HG03442 (cell line): ENCODE results near the gene TM6SF1.
"Not testable (repeated sequence)": the region's sequence is repeated elsewhere in the genome, so short reads cannot be mapped to it uniquely, and the experiment has no call there.

ENCODE experiments used
- ATAC-seq: cut with Tn5 transposase; IDR thresholded peaks from one replicate; pipeline ENCODE4 v1.9.1; 2021; ENCODE audit warnings: mild to moderate bottlenecking, moderate library complexity; ENCODE audit not compliant: unreplicated experiment

The TM6SF1 gene

GRCh38 chr15:83087576-83087975, 19.9 kb upstream of the TM6SF1 start:
- no peak for ATAC-seq

GRCh38 chr15:83088876-83089275, 18.6 kb upstream of the TM6SF1 start:
- no peak for ATAC-seq

- ATAC-seq: no peak
Observed at GRCh38 chr15:83090465-83090864, 17.0 kb upstream of the TM6SF1 start.

- not testable (repeated sequence) for ATAC-seq
Observed at GRCh38 chr15:83091965-83092308, 15.5 kb upstream of the TM6SF1 start.

GRCh38 chr15:83092309-83092976, 15.0 kb upstream of the TM6SF1 start:
- peak; percentile 77 for ATAC-seq

- no peak for ATAC-seq
Observed at GRCh38 chr15:83094583-83094982, 12.9 kb upstream of the TM6SF1 start.

- no peak for ATAC-seq
Observed at GRCh38 chr15:83098079-83098478, 9.4 kb upstream of the TM6SF1 start.

- ATAC-seq: no peak
Observed at GRCh38 chr15:83099290-83099689, 8.2 kb upstream of the TM6SF1 start.

- ATAC-seq: no peak
Observed at GRCh38 chr15:83100097-83100646, 7.3 kb upstream of the TM6SF1 start.

GRCh38 chr15:83102346-83102745, 5.1 kb upstream of the TM6SF1 start:
- ATAC-seq: no peak

- ATAC-seq: no peak
Observed at GRCh38 chr15:83104141-83104540, 3.3 kb upstream of the TM6SF1 start.

- no peak for ATAC-seq
Observed at GRCh38 chr15:83105440-83105839, 2.0 kb upstream of the TM6SF1 start.

GRCh38 chr15:83107841-83108181, 366 bp downstream of the TM6SF1 start:
- peak; percentile 8 for ATAC-seq

GRCh38 chr15:83108266-83109219, 1.1 kb downstream of the TM6SF1 start:
- ATAC-seq: peak; percentile 53

- no peak for ATAC-seq
Observed at GRCh38 chr15:83109532-83109931, 2.1 kb downstream of the TM6SF1 start.

GRCh38 chr15:83110381-83110780, 2.9 kb downstream of the TM6SF1 start:
- no peak for ATAC-seq

- ATAC-seq: no peak
Observed at GRCh38 chr15:83111149-83111548, 3.7 kb downstream of the TM6SF1 start.

- ATAC-seq: no peak
Observed at GRCh38 chr15:83112233-83112955, 4.9 kb downstream of the TM6SF1 start.

- no peak for ATAC-seq
Observed at GRCh38 chr15:83112956-83113299, 5.5 kb downstream of the TM6SF1 start.

- no peak for ATAC-seq
Observed at GRCh38 chr15:83113881-83114674, 6.6 kb downstream of the TM6SF1 start.

GRCh38 chr15:83114856-83115255, 7.4 kb downstream of the TM6SF1 start:
- ATAC-seq: no peak
